Activated naive CD4-positive, alpha-beta T cell treated with anti-CD3 and anti-CD28 coated beads, Interleukin-2, amount 50 U/mL, for 16 hours (primary cell): ENCODE results near the gene ZNF540.
A peak's percentile ranks its signal among the peaks of the same experiment; 100 is the strongest.
"Not testable (repeated sequence)": the region's sequence is repeated elsewhere in the genome, so short reads cannot be mapped to it uniquely, and the experiment has no call there.

Experiments used
- DNase-seq: peaks from one replicate; pipeline ENCODE4 v3.0.0-alpha.2; 2020

ZNF540 gene

DNA sequence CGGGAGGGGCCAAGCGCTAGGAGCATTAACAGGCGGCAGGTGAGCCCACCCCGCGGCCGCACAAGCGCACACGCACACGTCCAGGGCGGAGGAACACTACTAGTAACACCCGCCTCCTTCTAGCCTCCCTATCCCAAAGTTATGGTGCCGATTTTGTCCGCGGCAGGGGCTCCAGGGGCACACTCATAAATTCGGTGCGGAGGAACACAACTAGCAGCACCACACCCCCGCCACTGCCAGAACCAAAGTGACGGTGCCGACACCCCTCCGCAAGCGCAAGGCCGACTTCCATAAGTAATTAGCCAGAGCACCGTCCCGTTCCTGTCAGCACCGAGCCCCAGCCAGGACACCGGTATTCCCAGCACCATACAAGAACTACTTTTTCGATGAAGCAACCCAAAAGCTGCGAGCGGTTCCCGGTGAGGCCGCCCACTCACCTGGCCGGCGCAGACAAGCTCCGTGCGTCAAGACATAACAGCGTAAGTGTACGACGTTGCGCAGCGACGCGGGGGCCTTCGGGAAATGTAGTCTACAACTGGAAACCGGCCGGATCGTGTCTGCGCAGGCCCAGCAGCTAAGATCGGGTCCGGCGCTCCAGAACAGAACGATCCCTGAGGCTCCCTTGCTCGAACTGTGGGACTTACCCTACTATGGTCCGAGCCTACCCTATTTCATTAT lies at the start of gene ZNF540, which contains the start of gene ZNF571:
Gene ZNF540, plus strand, starts transcription at position 573 of the 678 bp plus-strand sequence. CDS start 3,572 bp downstream, outside the sequence.
Gene ZNF571, minus strand, starts transcription at position 489 of the 678 bp plus-strand sequence. CDS start 8,116 bp downstream, outside the sequence.
- peak; percentile 95 for DNase-seq

DNA sequence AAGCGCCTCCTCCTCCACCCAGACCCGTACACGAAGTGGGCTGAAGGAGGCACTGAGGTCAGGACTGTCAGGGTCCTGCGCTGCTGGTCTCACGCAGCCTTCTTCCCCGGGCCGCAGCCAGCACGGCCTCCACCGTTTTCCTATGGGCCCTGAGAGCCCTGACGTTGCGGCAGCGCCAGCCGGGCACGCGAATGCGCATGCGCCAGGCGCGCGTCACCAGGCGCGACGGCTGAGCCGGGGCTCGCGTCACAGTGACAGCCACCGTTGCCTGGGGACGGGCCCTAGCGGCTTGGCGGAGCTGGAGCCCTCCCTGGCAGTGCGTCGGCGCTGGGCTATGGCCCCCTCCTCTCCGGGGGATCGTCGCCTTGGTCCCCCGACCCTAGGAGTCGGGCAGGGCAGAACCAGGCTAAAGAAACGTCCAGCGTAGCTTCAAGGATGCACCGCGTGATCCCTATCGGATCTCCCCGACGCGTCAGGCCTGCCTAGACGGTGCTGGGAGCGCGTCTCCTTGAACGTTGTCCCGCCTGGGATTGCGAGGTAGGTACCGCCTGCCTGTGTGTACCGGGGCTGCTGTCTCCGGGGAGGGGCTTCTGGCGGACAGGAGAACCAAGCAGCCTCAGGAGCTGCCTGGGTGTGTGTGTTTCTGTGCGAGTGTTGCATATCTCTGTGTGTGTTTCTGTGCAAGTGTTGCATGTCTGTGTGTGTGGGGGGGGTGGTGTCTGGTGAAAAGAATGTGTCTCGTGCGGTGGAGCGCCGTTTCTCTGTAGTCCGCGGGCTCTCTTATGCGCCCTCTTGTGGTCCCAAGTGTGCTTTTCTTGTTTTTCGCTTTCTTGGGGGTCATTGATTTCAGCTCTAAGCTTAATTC lies 43.3 kb upstream of the ZNF540 start:
- peak; percentile 27 for DNase-seq

GRCh38 chr19:37563518-37563917 lies 31.2 kb upstream of the ZNF540 start:
- no peak for DNase-seq

- no peak for DNase-seq
Observed at GRCh38 chr19:37564624-37565369, 29.9 kb upstream of the ZNF540 start.

GRCh38 chr19:37565370-37565669 lies 29.4 kb upstream of the ZNF540 start:
- no peak for DNase-seq

GRCh38 chr19:37572203-37572602 lies 22.5 kb upstream of the ZNF540 start:
- no peak for DNase-seq

GRCh38 chr19:37583340-37583739 lies 11.3 kb upstream of the ZNF540 start:
- DNase-seq = no peak

DNA sequence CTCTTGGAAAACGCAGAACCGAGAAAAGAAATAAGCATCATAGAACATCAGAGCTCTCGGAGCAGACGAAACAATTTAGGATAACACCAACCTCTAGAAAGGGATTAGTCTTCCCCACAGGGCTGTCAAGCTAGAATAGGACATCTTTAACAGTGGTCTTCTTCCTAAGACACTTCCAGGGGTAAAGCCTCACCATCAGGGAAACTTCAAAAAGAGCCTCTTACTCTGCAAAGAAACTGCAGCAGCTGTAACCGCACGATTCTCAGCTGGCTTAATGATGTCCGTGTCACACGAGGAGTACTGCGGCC lies 726 bp upstream of the ZNF540 start:
- DNase-seq = no peak

- peak; percentile 51 for DNase-seq
Observed at GRCh38 chr19:37594982-37595382, 306 bp downstream of the ZNF540 start.

DNA sequence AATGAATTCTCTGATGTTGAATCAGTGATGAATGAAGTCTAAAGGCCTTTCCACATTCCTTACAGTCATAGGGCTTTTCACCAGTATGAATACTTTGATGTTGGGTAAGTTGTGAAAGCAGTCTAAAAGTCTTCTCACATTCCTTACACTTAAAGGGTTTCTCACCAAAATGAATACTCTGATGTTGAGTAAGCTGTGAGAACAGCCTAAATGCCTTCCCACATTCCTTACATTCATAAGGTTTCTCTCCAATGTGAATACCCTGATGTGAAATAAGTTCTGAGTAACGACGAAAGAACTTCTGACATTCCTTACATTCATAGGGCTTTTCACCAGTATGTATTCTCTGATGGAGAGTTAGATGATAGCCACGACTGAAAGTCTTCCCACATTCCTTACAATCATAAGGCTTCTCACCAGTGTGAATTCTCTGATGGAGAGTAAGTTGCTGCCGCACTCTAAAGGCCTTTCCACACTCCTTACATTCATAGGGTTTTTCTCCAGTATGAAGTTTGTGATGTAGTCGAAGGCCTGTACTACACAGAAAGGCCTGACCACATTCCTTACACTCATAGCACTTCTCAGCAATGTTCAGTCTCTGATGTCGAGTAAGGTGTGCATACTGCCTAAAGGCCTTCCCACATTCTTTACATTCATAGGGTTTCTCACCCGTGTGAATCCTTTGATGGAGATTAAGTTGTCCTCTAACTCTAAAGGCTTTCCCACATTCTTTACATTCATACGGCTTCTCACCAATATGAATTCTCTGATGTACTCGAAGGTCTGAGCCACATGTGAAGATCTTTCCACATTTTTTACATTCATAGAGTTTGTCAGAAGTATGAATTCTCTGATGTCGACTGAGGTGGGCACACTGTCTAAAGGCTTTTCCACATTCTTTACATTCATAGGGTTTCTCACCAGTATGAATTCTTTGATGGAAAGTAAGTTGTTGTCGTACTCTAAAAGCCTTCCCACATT lies 40.7 kb downstream of the ZNF540 start:
- DNase-seq = no peak

- DNase-seq = no peak
Observed at GRCh38 chr19:37654118-37654517, 59.4 kb downstream of the ZNF540 start.

DNA sequence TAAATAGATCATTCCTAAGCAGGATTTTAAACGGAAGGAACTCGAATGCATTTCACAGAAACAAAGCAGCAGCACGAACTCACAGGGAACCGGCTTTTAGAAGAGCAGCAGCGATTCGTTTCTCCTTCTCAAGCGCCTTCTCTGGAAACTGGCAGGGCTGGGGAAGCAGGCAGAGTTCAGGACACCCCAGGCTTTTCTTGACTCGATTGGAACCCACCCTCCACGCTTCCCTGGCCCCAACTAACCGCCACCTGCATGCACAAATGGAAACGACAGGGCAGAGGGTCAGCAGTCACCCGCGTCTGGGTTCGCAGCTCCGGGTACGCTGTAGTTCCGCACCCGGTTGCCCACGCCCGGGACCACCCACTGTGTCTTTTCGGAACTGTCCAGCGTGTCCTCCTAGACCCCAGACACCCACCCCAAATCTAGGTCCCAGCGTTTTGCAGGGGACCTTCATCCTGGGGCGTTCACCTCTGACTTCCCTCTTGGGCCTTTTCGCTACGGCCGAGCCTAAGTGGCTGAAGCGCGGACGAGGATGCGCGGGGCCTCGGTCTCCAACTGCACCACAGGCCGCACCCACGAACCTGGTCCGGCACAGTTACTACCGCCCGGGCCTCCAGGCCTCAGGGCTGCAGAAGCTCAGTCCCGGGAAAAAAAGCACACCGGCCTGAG lies 60.1 kb downstream of the ZNF540 start:
- DNase-seq = peak; percentile 20

DNA sequence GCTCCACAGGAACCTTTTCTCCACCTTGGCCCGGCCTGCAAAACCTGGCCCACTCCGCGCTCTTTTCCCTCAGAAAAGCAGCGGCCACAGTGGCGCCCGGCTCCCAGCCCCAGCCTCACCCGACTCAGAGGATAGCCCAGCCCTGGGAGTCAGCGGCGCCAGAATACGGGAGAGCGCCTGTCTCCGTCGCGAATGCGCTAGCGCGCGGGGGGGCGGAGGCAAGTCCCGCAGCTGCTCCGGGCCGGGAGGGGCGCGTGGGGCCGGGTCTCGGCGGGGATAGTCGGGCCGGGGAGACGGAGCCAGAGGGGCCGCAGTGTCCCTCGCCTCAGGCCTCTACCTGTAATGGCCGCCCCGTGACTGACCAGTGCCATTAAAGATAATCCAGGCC lies 60.6 kb downstream of the ZNF540 start, which contains the start of gene ZFP30:
Gene ZFP30, minus strand, starts transcription at position 165 of the 388 bp plus-strand sequence. CDS start 7,643 bp downstream, outside the sequence.
- peak; percentile 85 for DNase-seq

- DNase-seq = peak; percentile 89
Observed at GRCh38 chr19:37655689-37656371, 61.2 kb downstream of the ZNF540 start.

DNA sequence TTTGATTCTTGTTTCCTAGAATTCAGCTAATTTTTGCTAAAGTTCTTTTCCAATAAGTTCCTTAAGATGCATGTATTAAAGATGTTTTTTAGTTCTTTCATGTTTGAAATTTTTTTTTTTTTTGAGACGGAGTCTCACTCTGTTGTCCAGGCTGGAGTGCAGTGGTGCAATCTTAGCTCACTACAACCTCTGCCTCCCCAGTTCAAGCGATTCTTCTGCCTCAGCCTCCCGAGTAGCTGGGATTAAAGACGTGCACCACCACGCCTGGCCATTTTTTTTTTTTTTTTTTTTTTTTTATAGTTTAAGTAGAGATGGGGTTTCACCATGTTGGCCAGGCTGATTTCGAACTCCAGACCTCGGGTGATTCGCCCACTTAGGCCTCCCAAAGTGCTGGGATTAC lies 62.5 kb downstream of the ZNF540 start:
- not testable (repeated sequence) for DNase-seq
